Mucosa of stomach (tissue), 1 donor: Measurements from ENCODE around the gene GHRH.

Experiments
- H3K27me3 ChIP-seq: one replicate; pipeline ENCODE4 v1.7.0; 2013; ENCODE audit warnings: mild to moderate bottlenecking, low read length; ENCODE audit not compliant: control insufficient read depth, insufficient read depth
- H3K36me3 ChIP-seq: one replicate; pipeline ENCODE4 v1.7.0; 2013; ENCODE audit warnings: low read length; ENCODE audit not compliant: control insufficient read depth, insufficient read depth
- H3K4me1 ChIP-seq: one replicate; pipeline ENCODE4 v1.7.0; 2013; ENCODE audit warnings: mild to moderate bottlenecking, low read length; ENCODE audit not compliant: control insufficient read depth, insufficient read depth
- H3K4me3 ChIP-seq: one replicate; pipeline ENCODE4 v1.7.0; 2013; ENCODE audit warnings: low read length
- H3K9ac ChIP-seq: one replicate; pipeline ENCODE4 v1.7.0; 2013; ENCODE audit warnings: mild to moderate bottlenecking, low read length, moderate library complexity
- H3K9me3 ChIP-seq: one replicate; pipeline ENCODE4 v1.7.0; 2013; ENCODE audit warnings: mild to moderate bottlenecking, low read length, moderate library complexity; ENCODE audit not compliant: control insufficient read depth
- donor health status: Pancreatic carcinoma.

GHRH gene

DNA sequence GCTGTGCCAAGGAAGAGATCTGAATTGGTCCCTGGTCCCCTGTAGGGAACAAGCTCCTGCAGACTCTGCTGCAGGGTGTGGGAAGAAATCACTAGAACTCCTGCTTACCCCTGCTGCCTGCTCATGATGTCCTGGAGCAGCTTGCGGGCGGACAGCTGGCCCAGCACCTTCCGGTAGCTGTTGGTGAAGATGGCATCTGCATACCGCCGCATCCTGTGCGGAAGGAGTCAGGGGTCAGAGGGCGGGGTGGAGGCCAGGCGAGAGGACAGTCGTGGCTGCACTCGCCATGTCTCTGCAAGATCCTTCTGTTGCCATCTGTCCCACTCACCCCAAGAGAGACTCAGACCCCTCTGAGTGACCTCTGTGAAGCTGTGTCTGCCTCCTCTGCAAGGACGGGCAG lies 5.3 kb downstream of the GHRH start:
- Histone ChIP-seq H3K4me1 (no peaks in the 10 kb centered on the region), H3K36me3 (no peaks in the 10 kb centered on the region), H3K27me3 (peaks cover 9% of the 10 kb centered on the region), H3K9ac (no peak overlapping the region), H3K9me3 (no peaks in the 10 kb centered on the region), H3K4me3 (no peak overlapping the region)

DNA sequence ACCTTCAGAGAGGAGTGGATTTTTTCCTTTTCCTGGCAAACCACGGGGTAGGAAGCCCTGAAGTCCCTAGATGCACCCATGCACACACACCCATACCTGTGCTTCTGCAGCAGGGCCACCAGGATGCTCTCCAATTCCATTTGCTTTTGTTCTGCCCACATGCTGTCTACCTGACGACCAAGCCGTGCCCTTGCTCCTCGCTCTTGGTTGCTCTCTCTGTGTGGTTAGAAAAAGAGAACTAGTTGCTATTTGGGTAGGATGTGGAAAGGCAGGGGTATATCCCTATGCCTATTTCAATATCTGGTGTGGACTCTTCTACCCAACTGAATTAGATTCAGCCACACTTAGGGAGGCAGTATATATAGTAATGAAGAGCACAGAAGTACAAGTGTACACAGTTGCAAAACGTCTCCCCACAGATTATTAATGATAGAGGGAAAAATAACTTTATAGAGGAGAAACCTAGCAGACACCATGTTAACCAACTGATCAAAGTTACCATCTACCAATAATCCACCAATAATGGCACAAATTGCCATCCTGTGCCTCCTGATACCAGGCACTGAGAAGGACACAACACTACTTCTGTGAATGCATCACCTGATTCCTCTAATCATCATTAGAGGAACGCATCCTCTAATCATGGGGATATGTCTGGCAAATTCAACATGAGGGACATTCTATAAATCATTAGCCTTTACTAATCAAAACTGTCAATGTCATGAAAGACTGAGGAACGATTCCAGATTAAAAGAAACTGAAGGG lies 7.3 kb downstream of the GHRH start:
- no peak overlapping the region for H3K4me3 ChIP-seq
- no peaks in the 10 kb centered on the region for H3K4me1 ChIP-seq

GRCh38 chr20:37253087-37253486 lies 8.5 kb downstream of the GHRH start:
- no peaks in the 10 kb centered on the region for H3K36me3 ChIP-seq
- H3K27me3 ChIP-seq: peaks cover 4% of the 10 kb centered on the region
- no peak overlapping the region for H3K9ac ChIP-seq
- H3K4me3 ChIP-seq: no peak overlapping the region
- H3K9me3 ChIP-seq: no peaks in the 10 kb centered on the region
- no peaks in the 10 kb centered on the region for H3K4me1 ChIP-seq

More for the DNA sequence above, 7.3 kb downstream of the GHRH start:
- no peak overlapping the region for H3K9ac ChIP-seq
- no peaks in the 10 kb centered on the region for H3K9me3 ChIP-seq
- H3K36me3 ChIP-seq: no peaks in the 10 kb centered on the region
- peaks cover 9% of the 10 kb centered on the region for H3K27me3 ChIP-seq

DNA sequence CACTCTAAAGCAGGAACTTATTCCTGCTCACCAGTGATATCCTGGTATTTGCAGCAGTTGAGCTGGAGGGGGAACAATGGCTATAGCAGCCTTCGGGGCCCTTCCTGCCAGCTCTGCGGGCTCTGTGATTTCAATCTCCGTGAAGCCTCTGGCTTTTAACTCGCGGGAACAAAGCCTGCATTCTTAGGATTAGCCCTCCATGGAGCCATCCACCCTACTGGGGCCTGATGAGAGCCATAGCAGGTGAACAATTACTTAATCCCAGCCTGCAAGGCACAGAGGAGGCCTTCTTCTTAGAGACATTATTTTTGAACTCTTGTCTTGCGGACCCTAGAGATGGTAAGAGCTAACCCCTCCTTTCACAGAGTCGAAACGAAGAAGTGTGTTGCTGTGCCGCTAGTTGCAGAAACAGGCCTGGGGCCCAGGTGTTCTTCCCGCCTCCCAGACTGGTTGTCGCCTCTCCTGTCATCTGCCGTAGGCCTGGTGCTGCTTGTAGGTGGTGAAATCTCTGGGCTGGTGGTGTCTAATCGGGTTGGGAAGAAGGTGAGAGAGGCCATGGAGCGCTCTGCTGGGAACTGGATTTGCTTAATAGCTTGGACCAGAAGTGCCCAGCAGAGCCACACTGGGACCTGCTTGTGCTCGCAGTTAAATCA lies 9.7 kb downstream of the GHRH start:
- Histone ChIP-seq H3K4me3 (no peak overlapping the region), H3K9ac (no peak overlapping the region), H3K9me3 (no peaks in the 10 kb centered on the region), H3K4me1 (no peaks in the 10 kb centered on the region), H3K36me3 (no peaks in the 10 kb centered on the region), H3K27me3 (peaks cover 3% of the 10 kb centered on the region)

DNA sequence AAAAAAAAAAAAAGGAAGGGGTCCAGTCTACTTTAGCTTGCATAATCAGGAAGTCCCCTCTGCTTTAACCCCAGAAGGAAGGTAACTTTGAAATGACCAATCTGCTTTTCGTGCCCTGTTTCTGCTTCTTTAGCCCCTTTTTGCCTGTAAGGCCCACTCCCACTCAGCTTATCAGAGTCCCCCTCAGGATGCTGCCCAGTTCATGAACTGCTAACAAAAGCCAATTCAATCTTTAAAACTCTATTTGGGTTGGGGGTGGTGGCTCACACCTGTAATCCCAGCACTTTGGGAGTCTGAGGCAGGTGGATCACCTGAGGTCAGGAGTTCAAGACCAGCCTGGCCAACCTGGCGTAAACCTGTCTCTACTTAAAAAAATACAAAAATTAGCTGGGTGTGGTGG lies 12.3 kb downstream of the GHRH start:
- Histone ChIP-seq H3K4me3 (no peak overlapping the region), H3K9ac (no peak overlapping the region), H3K27me3 (no peaks in the 10 kb centered on the region), H3K36me3 (no peaks in the 10 kb centered on the region), H3K4me1 (no peaks in the 10 kb centered on the region), H3K9me3 (no peaks in the 10 kb centered on the region)

GRCh38 chr20:37247547-37247946 lies 14.1 kb downstream of the GHRH start:
- no peaks in the 10 kb centered on the region for H3K9me3 ChIP-seq
- no peak overlapping the region for H3K9ac ChIP-seq
- H3K36me3 ChIP-seq: no peaks in the 10 kb centered on the region
- H3K4me3 ChIP-seq: no peak overlapping the region
- no peaks in the 10 kb centered on the region for H3K4me1 ChIP-seq
- no peaks in the 10 kb centered on the region for H3K27me3 ChIP-seq

- Histone ChIP-seq H3K27me3 (no peaks in the 10 kb centered on the region), H3K9me3 (no peaks in the 10 kb centered on the region), H3K4me3 (no peak overlapping the region), H3K9ac (no peak overlapping the region), H3K36me3 (peaks cover 3% of the 10 kb centered on the region), H3K4me1 (no peaks in the 10 kb centered on the region)
Observed at GRCh38 chr20:37246736-37247135, 14.9 kb downstream of the GHRH start.

DNA sequence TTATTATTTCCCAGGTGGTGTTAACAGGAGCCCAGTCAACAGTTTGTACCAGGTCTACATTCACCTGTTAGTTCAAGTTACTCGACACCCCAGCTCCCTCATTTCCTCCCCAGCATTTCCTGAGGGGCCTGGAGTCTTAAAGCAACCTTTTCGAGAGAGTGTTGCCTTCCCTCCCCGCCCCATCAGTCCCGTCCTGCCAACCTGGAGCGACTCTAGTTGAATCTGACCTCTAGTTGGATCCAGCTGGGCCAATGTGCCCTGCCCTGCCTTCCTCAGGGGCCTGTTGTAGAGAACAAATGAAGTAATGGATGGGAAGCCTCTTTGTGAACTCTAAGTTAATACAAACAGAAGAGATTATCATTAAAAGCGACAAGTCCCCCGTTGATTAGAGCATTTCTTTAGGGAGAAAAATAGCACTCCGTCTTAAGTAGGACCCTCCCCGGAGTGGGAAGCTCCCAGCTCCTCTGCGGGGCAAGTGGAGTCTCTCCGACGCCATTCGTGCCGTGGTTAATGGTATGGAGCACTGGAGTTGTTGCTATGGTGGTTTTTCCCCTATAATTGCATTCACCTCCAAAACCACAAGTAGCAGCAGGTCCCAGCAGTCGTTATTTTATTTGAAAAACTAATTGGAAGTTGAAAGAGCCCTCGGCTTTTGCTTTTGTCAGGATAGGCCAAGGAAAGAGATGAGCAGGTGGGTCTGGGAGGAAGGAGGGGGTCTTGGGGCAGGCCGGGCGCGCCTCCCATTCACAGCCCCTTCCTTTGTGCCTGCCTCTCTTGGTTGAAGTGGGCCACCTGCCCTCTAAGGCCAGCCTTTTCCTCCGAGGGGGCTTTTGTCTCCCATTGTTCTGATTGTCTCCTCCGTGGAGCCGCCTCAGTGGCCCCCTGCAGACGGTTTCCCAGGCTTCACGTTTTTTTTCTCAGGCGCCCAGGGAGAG lies 16.1 kb downstream of the GHRH start:
- H3K4me3 ChIP-seq: no peak overlapping the region
- no peak overlapping the region for H3K9ac ChIP-seq
- H3K4me1 ChIP-seq: no peaks in the 10 kb centered on the region
- no peaks in the 10 kb centered on the region for H3K9me3 ChIP-seq
- H3K36me3 ChIP-seq: peaks cover 7% of the 10 kb centered on the region
- no peaks in the 10 kb centered on the region for H3K27me3 ChIP-seq

DNA sequence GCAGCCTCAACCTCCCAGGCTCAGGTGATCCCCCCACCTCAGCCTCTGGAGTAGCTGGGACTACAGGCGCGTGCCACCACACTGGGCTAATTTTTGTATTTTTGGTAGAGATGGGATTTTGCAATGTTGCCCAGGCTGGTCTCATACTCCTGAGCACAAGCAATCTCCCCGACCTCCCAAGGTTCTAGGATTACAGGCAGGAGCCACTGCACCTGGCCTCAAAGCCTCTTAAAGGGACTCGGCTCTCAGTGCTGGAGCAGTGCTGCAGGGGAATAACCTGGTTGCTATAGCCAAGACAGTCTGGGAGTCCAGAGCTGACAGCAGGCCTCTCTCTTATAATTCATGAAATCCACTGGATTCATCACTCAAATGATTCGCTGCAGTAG lies 17.0 kb downstream of the GHRH start:
- H3K9me3 ChIP-seq: no peaks in the 10 kb centered on the region
- no peaks in the 10 kb centered on the region for H3K27me3 ChIP-seq
- peaks cover 7% of the 10 kb centered on the region for H3K36me3 ChIP-seq
- H3K4me3 ChIP-seq: no peak overlapping the region
- H3K9ac ChIP-seq: no peak overlapping the region
- H3K4me1 ChIP-seq: no peaks in the 10 kb centered on the region

DNA sequence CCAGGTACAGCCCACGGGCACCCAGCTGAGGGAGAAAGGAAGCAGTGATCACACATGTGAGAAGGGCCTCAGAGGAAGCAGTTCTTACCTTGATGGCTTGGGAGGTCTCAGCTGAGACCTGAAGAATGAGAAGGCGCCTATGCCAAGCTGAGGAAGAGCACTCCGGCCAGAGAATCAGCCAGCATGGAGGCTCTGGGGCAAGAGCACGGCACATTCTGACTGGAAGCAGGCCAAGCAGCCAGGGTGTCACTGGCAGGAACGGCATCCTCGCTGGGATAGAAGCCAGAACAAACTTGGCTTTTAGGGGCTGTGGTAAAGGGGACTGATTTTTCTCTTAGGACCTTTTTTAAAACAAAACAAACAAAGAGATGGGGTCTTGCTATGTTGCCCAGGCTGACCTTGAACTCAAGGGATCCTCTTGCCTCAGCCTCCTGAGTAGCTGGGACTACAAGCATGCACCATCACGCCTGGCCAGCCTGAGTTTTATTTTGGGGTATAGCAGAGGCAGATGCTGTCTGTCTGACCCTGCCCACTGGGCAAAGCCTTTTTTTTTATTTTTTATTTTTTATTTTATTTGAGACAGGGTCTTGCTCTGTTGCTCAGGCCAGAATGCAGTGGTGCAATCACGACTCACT lies 17.6 kb downstream of the GHRH start:
- Histone ChIP-seq H3K36me3 (peaks cover 7% of the 10 kb centered on the region), H3K4me3 (no peak overlapping the region), H3K9me3 (no peaks in the 10 kb centered on the region), H3K27me3 (no peaks in the 10 kb centered on the region), H3K4me1 (peaks cover 2% of the 10 kb centered on the region), H3K9ac (no peak overlapping the region)

DNA sequence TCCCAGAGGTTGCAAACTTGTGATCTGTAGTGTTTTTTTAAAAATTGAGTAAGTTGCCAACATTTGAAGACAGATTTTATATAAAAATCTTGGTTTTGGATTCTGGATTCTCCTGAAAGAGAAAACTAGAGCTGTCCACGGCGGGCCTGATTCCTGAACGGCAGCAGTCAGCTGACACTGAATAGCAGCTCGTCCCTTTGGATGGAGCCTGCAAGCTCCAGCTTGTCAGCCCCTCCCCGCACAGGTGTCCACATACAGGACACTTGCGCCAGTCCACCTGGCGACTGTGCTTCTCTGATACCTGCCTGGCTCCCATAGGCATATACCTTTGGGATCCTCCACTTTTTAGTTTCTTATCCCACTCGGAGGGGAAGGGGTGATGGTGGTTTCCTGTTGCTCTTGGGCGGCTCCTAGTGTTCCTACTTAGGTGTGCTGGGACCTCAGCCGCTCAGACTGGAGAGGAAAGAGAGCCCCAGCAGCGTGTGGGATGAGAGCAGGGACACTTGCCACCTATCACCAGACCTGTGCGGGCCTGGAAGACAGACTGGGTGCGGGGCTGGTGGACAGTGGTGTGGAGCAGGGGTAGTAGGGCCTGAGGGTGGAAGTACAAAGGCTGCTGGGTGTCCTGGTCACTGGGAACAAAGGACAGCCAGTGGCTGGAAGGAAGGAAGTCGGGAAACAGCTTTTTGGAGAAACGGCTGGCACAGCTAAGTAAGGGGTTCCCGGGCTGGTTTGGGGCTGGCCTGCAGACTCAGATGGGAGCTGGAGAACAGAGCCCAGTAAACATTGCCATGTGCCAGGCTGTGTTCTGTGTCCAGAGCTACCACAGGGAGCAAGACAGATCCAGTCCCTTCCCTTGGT lies 18.3 kb downstream of the GHRH start:
- Histone ChIP-seq H3K4me3 (no peak overlapping the region), H3K4me1 (peaks cover 9% of the 10 kb centered on the region), H3K9me3 (no peaks in the 10 kb centered on the region), H3K36me3 (peaks cover 7% of the 10 kb centered on the region), H3K27me3 (no peaks in the 10 kb centered on the region), H3K9ac (no peak overlapping the region)
